ENCODE data around the gene PTPRN2.
"Not testable (repeated sequence)": the region's sequence is repeated elsewhere in the genome, so short reads cannot be mapped to it uniquely, and the experiment has no call there.

DNA sequence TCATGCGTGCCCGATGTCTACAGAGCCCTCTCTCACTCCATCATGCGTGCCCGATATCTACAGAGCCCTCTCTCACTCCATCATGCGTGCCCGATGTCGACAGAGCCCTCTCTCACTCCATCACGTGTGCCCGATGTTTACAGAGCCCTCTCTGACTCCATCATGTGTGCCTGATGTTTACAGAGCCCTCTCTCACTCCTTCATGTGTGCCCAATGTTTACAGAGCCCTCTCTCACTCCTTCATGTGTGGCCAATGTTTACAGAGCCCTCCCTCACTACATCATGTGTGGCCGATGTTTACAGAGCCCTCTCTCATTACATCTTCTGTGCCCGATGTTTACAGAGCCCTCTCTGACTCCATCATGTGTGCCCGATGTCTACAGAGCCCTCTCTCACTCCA is 740.9 kb downstream of the PTPRN2 start:
- TF ChIP-seq, protein P1, sequence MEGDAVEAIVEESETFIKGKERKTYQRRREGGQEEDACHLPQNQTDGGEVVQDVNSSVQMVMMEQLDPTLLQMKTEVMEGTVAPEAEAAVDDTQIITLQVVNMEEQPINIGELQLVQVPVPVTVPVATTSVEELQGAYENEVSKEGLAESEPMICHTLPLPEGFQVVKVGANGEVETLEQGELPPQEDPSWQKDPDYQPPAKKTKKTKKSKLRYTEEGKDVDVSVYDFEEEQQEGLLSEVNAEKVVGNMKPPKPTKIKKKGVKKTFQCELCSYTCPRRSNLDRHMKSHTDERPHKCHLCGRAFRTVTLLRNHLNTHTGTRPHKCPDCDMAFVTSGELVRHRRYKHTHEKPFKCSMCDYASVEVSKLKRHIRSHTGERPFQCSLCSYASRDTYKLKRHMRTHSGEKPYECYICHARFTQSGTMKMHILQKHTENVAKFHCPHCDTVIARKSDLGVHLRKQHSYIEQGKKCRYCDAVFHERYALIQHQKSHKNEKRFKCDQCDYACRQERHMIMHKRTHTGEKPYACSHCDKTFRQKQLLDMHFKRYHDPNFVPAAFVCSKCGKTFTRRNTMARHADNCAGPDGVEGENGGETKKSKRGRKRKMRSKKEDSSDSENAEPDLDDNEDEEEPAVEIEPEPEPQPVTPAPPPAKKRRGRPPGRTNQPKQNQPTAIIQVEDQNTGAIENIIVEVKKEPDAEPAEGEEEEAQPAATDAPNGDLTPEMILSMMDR (IDR thresholded peaks at IDR 0.05), result not testable (repeated sequence)
- TF ChIP-seq POLR2A (IDR thresholded peaks at IDR 0.05), result not testable (repeated sequence)

Data from sigmoid colon (tissue), 3 donors.